OCI-LY3 (cell line): Measurements from ENCODE around the gene SRCIN1.

Experiments
- CTCF ChIP-seq: fragments of 200-600, 300-600 bp; sonication (generic); IDR thresholded peaks from 2 replicates; pipeline ENCODE4 v1.5.1; 2014; ENCODE audit warnings: antibody characterized with exemption, low read length, low read depth
- EZH2phosphoT487 ChIP-seq: fragments of 200-600 bp; shearing (Covaris generic); IDR thresholded peaks from 2 replicates; pipeline ENCODE4 v1.6.1; 2018; ENCODE audit warnings: antibody characterized with exemption, mixed run types, low read depth

GRCh38 chr17:38600416-38600815, 5.3 kb downstream of the SRCIN1 start:
- TF ChIP-seq CTCF = no peak
- TF ChIP-seq EZH2phosphoT487 = no peak
